Endothelial cell (in vitro differentiated cells): ENCODE results near the gene SH3BGR. TPM values are rescaled to one million over a fixed set of nuclear protein-coding genes. Genes with fewer than 3 reads are reported as not detected.
A peak's percentile ranks its signal among the peaks of the same experiment; 100 is the strongest.
"Not testable (repeated sequence)": the region's sequence is repeated elsewhere in the genome, so short reads cannot be mapped to it uniquely, and the experiment has no call there.

Source experiments
- DNase-seq: peaks from one replicate; pipeline ENCODE4 v3.0.0; 2021; ENCODE audit warnings: low spot score
- H3K27ac Mint-ChIP-seq: one replicate; pipeline ENCODE4 v1.8.0; 2021; ENCODE audit warnings: mixed read lengths, inconsistent platforms; ENCODE audit not compliant: unreplicated experiment
- H3K27me3 Mint-ChIP-seq: one replicate; pipeline ENCODE4 v1.8.0; 2021; ENCODE audit warnings: mild to moderate bottlenecking, moderate library complexity, mixed read lengths, inconsistent platforms; ENCODE audit not compliant: unreplicated experiment
- H3K36me3 Mint-ChIP-seq: one replicate; pipeline ENCODE4 v1.8.0; 2021; ENCODE audit warnings: mild to moderate bottlenecking, low read depth, mixed read lengths, inconsistent platforms; ENCODE audit not compliant: unreplicated experiment
- H3K4me1 Mint-ChIP-seq: one replicate; pipeline ENCODE4 v1.8.0; 2021; ENCODE audit warnings: mild to moderate bottlenecking, mixed read lengths, inconsistent platforms; ENCODE audit not compliant: unreplicated experiment
- H3K4me3 Mint-ChIP-seq: one replicate; pipeline ENCODE4 v1.8.0; 2021; ENCODE audit warnings: mild to moderate bottlenecking, mixed read lengths, inconsistent platforms; ENCODE audit not compliant: unreplicated experiment
- H3K9me3 Mint-ChIP-seq: one replicate; pipeline ENCODE4 v1.8.0; 2021; ENCODE audit warnings: mixed read lengths, inconsistent platforms; ENCODE audit not compliant: unreplicated experiment
- CTCF ChIP-seq: fragments of 200-600 bp; sonication (generic); IDR thresholded peaks from one replicate; pipeline ENCODE4 v1.5.0; 2021; ENCODE audit warnings: antibody characterized with exemption; ENCODE audit not compliant: unreplicated experiment
- long read RNA-seq: library from polyadenylated mRNA; unstranded; transcript quantifications from one replicate; pipeline ENCODE4 v2.0.0, GENCODE V29; 2020; ENCODE audit not compliant: unreplicated experiment
- total RNA-seq: library from RNA; stranded (reverse); fragmentation: NEBNext Ultra II Directional; extraction: Animal tissue kit (Norgen Biotek cat#: 25700); gene quantifications from one replicate; pipeline ENCODE4 v1.2.1, GENCODE V29; 2021; ENCODE audit not compliant: unreplicated experiment

Gene SH3BGR
- total RNA-seq, result 3.4 TPM
- long read RNA-seq, partial matches to known transcripts, result 0 of 3 reads
- long read RNA-seq, other reads (novel, unspliced or antisense), result 1 of 3 reads

DNA sequence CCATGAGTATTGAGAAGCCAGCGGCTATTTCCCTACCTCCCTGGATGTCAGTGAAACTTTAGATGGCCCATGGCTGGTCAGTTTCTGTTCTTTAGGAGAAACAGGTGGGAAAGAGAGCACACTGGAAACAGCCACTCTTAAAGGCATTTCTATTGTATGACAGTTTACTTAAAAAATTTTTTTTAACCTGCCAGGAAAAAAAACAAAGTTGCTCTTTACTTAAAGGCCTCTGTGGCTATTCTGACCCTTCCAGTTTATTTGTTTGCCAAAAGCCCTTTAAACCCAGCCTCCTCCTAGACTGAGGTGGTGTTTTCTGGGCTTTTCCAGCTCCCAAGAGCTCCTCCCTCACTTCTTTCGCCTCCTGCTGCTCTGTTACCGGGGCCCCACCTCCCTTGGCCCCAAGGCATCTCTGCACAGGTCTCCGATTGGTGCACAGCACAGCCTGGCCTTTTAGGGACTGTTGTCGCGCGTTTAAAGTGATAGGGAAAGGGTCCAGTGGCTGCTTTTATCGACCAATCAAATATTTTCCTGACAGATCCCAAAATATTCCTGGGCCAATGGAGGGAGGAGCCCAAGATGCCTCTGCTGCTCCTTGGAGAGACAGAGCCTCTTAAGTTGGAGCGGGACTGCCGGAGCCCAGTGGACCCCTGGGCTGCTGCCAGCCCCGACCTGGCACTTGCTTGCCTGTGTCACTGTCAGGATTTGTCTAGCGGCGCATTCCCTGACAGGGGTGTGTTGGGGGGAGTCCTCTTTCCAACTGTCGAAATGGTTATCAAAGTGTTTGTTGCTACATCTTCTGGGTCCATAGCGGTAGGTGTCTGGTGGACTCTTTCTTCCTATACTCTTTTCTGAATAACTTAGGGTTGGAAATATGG, at the start of gene SH3BGR:
SH3BGR (plus strand) TSS at position 639 of the 875 bp plus-strand sequence; CDS start at position 766, 127 bp downstream.
- no peaks in the 10 kb centered on the region for H3K9me3 Mint-ChIP-seq
- H3K27me3 Mint-ChIP-seq, result peaks cover 2% of the 10 kb centered on the region
- H3K4me1 Mint-ChIP-seq, result peaks cover 5% of the 10 kb centered on the region
- peak within 1 kb of the TSS; percentile 33 for H3K4me3 Mint-ChIP-seq
- no peak for DNase-seq
- no peak for TF ChIP-seq CTCF
- H3K27ac Mint-ChIP-seq, result no peak within 1 kb of the TSS
- H3K36me3 Mint-ChIP-seq, result no peaks in the 10 kb centered on the region

DNA sequence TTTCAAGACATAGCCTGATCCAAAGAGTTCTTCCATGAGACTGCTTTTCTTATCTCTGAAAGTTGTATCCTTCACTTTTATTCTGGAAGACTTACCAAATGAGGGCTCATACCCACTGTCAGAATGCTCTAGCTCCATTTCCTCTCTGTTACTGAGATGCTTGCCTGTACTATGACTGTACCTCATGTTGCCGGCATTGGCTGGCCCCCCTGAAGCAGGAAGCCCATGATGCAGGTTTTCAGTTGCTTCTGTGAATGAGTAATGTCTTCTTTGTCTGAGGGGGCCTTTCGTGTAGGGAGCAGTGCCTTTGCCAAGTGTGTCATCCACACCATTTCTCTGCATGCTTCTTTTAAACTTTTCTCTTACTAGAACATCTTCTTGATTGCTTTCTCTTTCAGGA, 45.7 kb upstream of the SH3BGR start:
- Mint-ChIP-seq H3K36me3 (peaks cover 23% of the 10 kb centered on the region), H3K4me3 (peak overlapping the region; percentile 75), H3K4me1 (no peaks in the 10 kb centered on the region), H3K27me3 (no peaks in the 10 kb centered on the region), H3K9me3 (no peaks in the 10 kb centered on the region), H3K27ac (no peak overlapping the region)
- DNase-seq, result no peak
- no peak for TF ChIP-seq CTCF

GRCh38 chr21:39419204-39419603, 32.6 kb upstream of the SH3BGR start:
- H3K9me3 Mint-ChIP-seq, DNase-seq, H3K4me3 Mint-ChIP-seq, H3K27me3 Mint-ChIP-seq, H3K27ac Mint-ChIP-seq, H3K36me3 Mint-ChIP-seq: not testable (repeated sequence)
- H3K4me1 Mint-ChIP-seq, result peaks cover 12% of the 10 kb centered on the region

DNA sequence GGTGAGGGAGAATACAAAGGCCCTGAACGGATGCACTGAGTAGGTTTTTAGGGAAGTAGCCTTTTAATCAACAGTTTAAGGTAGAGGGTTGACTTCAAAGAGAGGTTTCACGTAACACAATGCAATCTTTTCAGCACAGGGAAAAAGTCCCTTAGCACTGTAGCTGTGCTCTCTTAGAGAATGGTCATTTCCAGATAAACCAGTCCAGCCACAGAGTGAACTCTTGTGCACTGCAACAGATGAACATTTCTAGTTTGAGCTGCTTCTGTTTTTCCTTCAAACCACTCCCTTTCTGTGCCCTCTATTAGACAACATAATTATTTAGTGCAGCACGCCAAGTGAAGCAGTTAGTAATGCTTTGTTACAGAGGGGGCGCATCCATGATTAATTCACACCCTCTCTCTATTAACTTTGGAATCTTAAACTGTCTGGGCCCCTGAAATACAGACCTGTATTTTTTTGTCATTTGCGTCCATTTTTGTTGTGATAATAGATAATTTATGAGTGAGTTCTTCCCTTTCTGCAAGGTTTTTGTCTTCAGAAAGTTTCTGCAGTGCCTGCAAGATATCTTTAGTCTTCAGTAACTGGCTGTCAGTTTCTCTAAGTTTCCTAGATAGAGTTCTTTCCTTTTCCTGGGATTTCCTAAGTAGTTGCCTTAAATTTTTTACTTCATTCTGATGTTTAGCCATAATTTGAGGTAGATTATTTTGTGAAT, 29.1 kb upstream of the SH3BGR start:
- TF ChIP-seq CTCF, result no peak
- Mint-ChIP-seq H3K4me1 (peaks cover 19% of the 10 kb centered on the region), H3K9me3 (no peaks in the 10 kb centered on the region), H3K27me3 (peaks cover 3% of the 10 kb centered on the region), H3K4me3 (no peak overlapping the region), H3K27ac (no peak overlapping the region), H3K36me3 (no peaks in the 10 kb centered on the region)
- no peak for DNase-seq

DNA sequence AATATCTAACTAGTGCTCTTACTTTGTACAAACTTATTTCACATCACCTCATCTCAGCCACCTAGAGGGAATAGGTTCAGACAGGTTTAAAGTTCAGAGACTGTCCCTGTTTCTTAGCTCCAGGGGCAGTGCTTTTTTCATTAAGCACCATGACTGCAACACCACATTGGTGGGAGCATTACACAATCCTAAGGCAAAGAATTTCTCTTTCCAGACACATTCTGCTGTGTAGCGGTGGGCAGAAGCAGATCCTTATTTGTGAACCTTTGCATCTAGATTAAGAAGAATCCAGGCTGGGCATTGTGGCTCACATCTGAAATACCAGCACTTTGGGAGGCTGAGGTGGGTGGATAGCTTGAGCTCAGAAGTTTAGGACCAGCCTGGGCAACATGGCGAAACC, 22.3 kb upstream of the SH3BGR start:
- Mint-ChIP-seq H3K9me3 (no peaks in the 10 kb centered on the region), H3K36me3 (no peaks in the 10 kb centered on the region), H3K4me3 (no peak overlapping the region), H3K27me3 (peaks cover 3% of the 10 kb centered on the region), H3K27ac (no peak overlapping the region), H3K4me1 (peaks cover 11% of the 10 kb centered on the region)
- TF ChIP-seq CTCF, result no peak
- DNase-seq, result no peak
